ENCODE data around the gene SCNM1. TPM values are rescaled to one million over a fixed set of nuclear protein-coding genes. Genes with fewer than 3 reads are reported as not detected.

SCNM1 gene
- total RNA-seq, 2 experiments from 2014 or later: 53.0 to 55.9 TPM

Other genes with a start within 250 kb of the SCNM1 start
- gene SETDB1, start 239.8 kb upstream of the SCNM1 start, total RNA-seq: 10 to 100 TPM; 58.5 to 59.3 TPM
- 100 to 1,000 TPM; 149 to 150 TPM for gene CERS2, start 191.3 kb upstream of the SCNM1 start, total RNA-seq
- gene ANXA9, start 183.9 kb upstream of the SCNM1 start, total RNA-seq: not detected
- 1 to 10 TPM; 9.1 to 9.9 TPM for gene MINDY1, start 159.2 kb upstream of the SCNM1 start, total RNA-seq
- 10 to 100 TPM; 15.8 to 19.0 TPM for gene PRUNE1, start 157.7 kb upstream of the SCNM1 start, total RNA-seq
- 1 to 10 TPM; 1.1 to 1.8 TPM for gene BNIPL, start 129.6 kb upstream of the SCNM1 start, total RNA-seq
- 1 to 10 TPM; 1.3 TPM for gene C1orf56, start 118.4 kb upstream of the SCNM1 start, total RNA-seq
- 100 to 1,000 TPM; 238 to 245 TPM for gene CDC42SE1, start 106.5 kb upstream of the SCNM1 start, total RNA-seq
- gene MLLT11, start 105.7 kb upstream of the SCNM1 start, total RNA-seq: 1 to 10 TPM; 5.7 to 6.0 TPM
- 10 to 100 TPM; 32.7 to 34.4 TPM for gene GABPB2, start 95.4 kb upstream of the SCNM1 start, total RNA-seq
- 1 to 10 TPM; 1.9 to 2.2 TPM for gene SEMA6C, start 19.5 kb upstream of the SCNM1 start, total RNA-seq
- 10 to 100 TPM; 18.5 to 20.0 TPM for gene TNFAIP8L2, start 9.5 kb upstream of the SCNM1 start, total RNA-seq
- 1 to 10 TPM; 3.7 to 4.3 TPM for gene LYSMD1, start 242 bp upstream of the SCNM1 start, total RNA-seq
- gene TMOD4, start 9.8 kb downstream of the SCNM1 start, total RNA-seq: 1 to 10 TPM; 2.2 to 3.4 TPM
- 10 to 100 TPM; 59.8 to 61.7 TPM for gene VPS72, start 24.1 kb downstream of the SCNM1 start, total RNA-seq
- gene PIP5K1A, start 32.4 kb downstream of the SCNM1 start, total RNA-seq: 10 to 100 TPM; 64.9 to 69.2 TPM
- 100 to 1,000 TPM; 194 to 210 TPM for gene PSMD4, start 88.6 kb downstream of the SCNM1 start, total RNA-seq
- gene ZNF687, start 116.2 kb downstream of the SCNM1 start, total RNA-seq: 10 to 100 TPM; 25.5 to 26.6 TPM
- gene PI4KB, start 161.3 kb downstream of the SCNM1 start, total RNA-seq: 10 to 100 TPM; 56.0 to 70.2 TPM
- gene RFX5, start 181.1 kb downstream of the SCNM1 start, total RNA-seq: 10 to 100 TPM; 59.3 to 63.9 TPM
- not detected for gene SELENBP1, start 206.6 kb downstream of the SCNM1 start, total RNA-seq
- 100 to 1,000 TPM; 292 to 303 TPM for gene PSMB4, start 233.4 kb downstream of the SCNM1 start, total RNA-seq